SK-N-SH (cell line): ENCODE data around the gene TBC1D5. TPM values are rescaled to one million over a fixed set of nuclear protein-coding genes. Genes with fewer than 3 reads are reported as not detected.

ENCODE experiments used
- CTCF ChIA-PET: fragments of 300-600, 350-600 bp; formaldehyde crosslinking; extraction: SDS; loops from one replicate; lab custom pipeline; 2021; lab: Yijun Ruan, JAX
- POLR2A ChIA-PET: fragments of 350-600 bp; sonication (Branson Sonifier 250); formaldehyde crosslinking; extraction: SDS; loops from one replicate; lab custom pipeline; 2020; ENCODE audit warnings: antibody characterized with exemption, inconsistent platforms; lab: Yijun Ruan, JAX
- DNase-seq: peaks from one replicate; pipeline ENCODE4 v3.0.0; 2012
- H2AFZ ChIP-seq: fragments of 200-600 bp; sonication (generic); 2 replicates; pipeline ENCODE4 v1.8.1; 2016; ENCODE audit warnings: antibody characterized with exemption, mild to moderate bottlenecking, low read depth
- H3F3A ChIP-seq: fragments of 200-600 bp; sonication (generic); replicated peaks from 2 replicates; pipeline ENCODE3; 2016; ENCODE audit warnings: antibody characterized with exemption, mild to moderate bottlenecking; ENCODE audit not compliant: insufficient read depth
- H3K27ac ChIP-seq, 2 experiments: fragments of 200-500 bp in 1 of 2; fragments of 200-600 bp in 1 of 2; sonication (Bioruptor generic) in 1 of 2; sonication (generic), shearing (Covaris generic) in 1 of 2; 2 replicates each; pipeline versions ENCODE4 v1.5.1 to v1.6.1; 2014 to 2016; ENCODE audit warnings: low read depth in 2 of 2, inconsistent platforms in 1 of 2, low read length in 1 of 2, mild to moderate bottlenecking in 1 of 2, mixed read lengths in 1 of 2
- H3K27me3 ChIP-seq: fragments of 200-600 bp; sonication (generic), shearing (Covaris generic); 2 replicates; pipeline ENCODE4 v1.6.1; 2016; ENCODE audit warnings: mixed run types; ENCODE audit not compliant: insufficient read depth
- H3K36me3 ChIP-seq, 2 experiments: fragments of 200-500 bp in 1 of 2; fragments of 200-600 bp in 1 of 2; sonication (Bioruptor generic) in 1 of 2; sonication (generic) in 1 of 2; replicated peaks in 1 of 2; 2 replicates each; pipeline versions ENCODE3 to v1.5.1; 2014 to 2016; ENCODE audit warnings: low read length in 1 of 2, mild to moderate bottlenecking in 1 of 2; ENCODE audit not compliant: insufficient read depth in 2 of 2, control insufficient read depth in 1 of 2
- H3K4me1 ChIP-seq, 2 experiments: fragments of 200-500 bp in 1 of 2; fragments of 200-600 bp in 1 of 2; sonication (Bioruptor generic) in 1 of 2; sonication (generic), shearing (Covaris generic) in 1 of 2; 2 replicates each; pipeline versions ENCODE4 v1.5.1 to v1.6.1; 2014 to 2016; ENCODE audit warnings: low read depth in 1 of 2, low read length in 1 of 2, mixed run types in 1 of 2; ENCODE audit not compliant: insufficient read depth in 2 of 2, control insufficient read depth in 1 of 2
- H3K4me2 ChIP-seq: fragments of 200-600 bp; sonication (generic), shearing (Covaris generic); 2 replicates; pipeline ENCODE4 v1.6.1; 2017; ENCODE audit warnings: mixed run types
- H3K4me3 ChIP-seq, 2 experiments: fragments of 200-500 bp in 1 of 2; fragments of 200-600 bp in 1 of 2; sonication (Bioruptor generic) in 1 of 2; sonication (generic), shearing (Covaris generic) in 1 of 2; 2 replicates each; pipeline versions ENCODE4 v1.5.1 to v1.8.1; 2014 to 2016; ENCODE audit warnings: low read depth in 2 of 2, inconsistent platforms in 1 of 2, low read length in 1 of 2, mild to moderate bottlenecking in 1 of 2, mixed read lengths in 1 of 2, moderate library complexity in 1 of 2
- H3K79me2 ChIP-seq: fragments of 200-600 bp; sonication (generic); 2 replicates; pipeline ENCODE4 v1.8.1; 2017; ENCODE audit warnings: mild to moderate bottlenecking; ENCODE audit not compliant: insufficient read depth
- H3K9ac ChIP-seq: fragments of 200-600 bp; sonication (generic); 2 replicates; pipeline ENCODE4 v1.6.1; 2017; ENCODE audit warnings: mixed run types
- H3K9me2 ChIP-seq: fragments of 200-600 bp; sonication (generic); 2 replicates; pipeline ENCODE4 v1.6.1; 2017; ENCODE audit warnings: mixed run types
- H3K9me3 ChIP-seq: fragments of 200-600 bp; sonication (generic); 2 replicates; pipeline ENCODE4 v1.6.1; 2017; ENCODE audit warnings: mixed run types, mild to moderate bottlenecking, moderate library complexity
- H4K20me1 ChIP-seq: fragments of 200-600 bp; sonication (generic); 2 replicates; pipeline ENCODE4 v1.6.1; 2017; ENCODE audit warnings: mild to moderate bottlenecking, mixed run types; ENCODE audit not compliant: insufficient read depth
- CHD2 ChIP-seq: fragments of 150-350 bp; IDR thresholded peaks from 2 replicates; pipeline ENCODE4 v1.6.1; 2018; ENCODE audit warnings: low read length; ENCODE audit not compliant: partially characterized antibody
- ELF1 ChIP-seq: IDR thresholded peaks from 2 replicates; pipeline ENCODE4 v1.4.0; 2012
- FOXJ3 ChIP-seq: sonication (generic); formaldehyde crosslinking; IDR thresholded peaks from 2 replicates; pipeline ENCODE4 v1.5.1; 2020; ENCODE audit warnings: mild to moderate bottlenecking, missing genetic modification reagents
- FOXM1 ChIP-seq: IDR thresholded peaks from 2 replicates; pipeline ENCODE4 v1.4.0; 2012; ENCODE audit warnings: low read depth, mild to moderate bottlenecking
- GABPA ChIP-seq: IDR thresholded peaks from 2 replicates; pipeline ENCODE4 v1.4.0; 2012; ENCODE audit warnings: low read depth, mild to moderate bottlenecking
- IRF3 ChIP-seq: fragments of 150-350 bp; IDR thresholded peaks from 2 replicates; pipeline ENCODE4 v1.6.1; 2016; ENCODE audit warnings: mild to moderate bottlenecking, low read depth, low read length
- JUND ChIP-seq: IDR thresholded peaks from 2 replicates; pipeline ENCODE4 v1.4.0; 2012
- MAX ChIP-seq: IDR thresholded peaks from 2 replicates; pipeline ENCODE4 v1.4.0; 2012; ENCODE audit warnings: low read depth
- MEF2A ChIP-seq: IDR thresholded peaks from 2 replicates; pipeline ENCODE4 v1.4.0; 2012; ENCODE audit warnings: low read depth, borderline replicate concordance
- MXI1 ChIP-seq: IDR thresholded peaks from 2 replicates; pipeline ENCODE4 v1.6.1; 2012; ENCODE audit warnings: mild to moderate bottlenecking, low read depth, low read length, improper control_type of control experiment
- NFIC ChIP-seq: IDR thresholded peaks from 2 replicates; pipeline ENCODE4 v1.4.0; 2012; ENCODE audit warnings: borderline replicate concordance
- NRF1 ChIP-seq: IDR thresholded peaks from 2 replicates; pipeline ENCODE4 v1.6.1; 2012; ENCODE audit warnings: low read depth, mild to moderate bottlenecking, low read length
- POLR2AphosphoS5 ChIP-seq: IDR thresholded peaks from 2 replicates; pipeline ENCODE4 v1.6.1; 2012; ENCODE audit warnings: low read depth, low read length
- RCOR1 ChIP-seq: fragments of 150-350 bp; IDR thresholded peaks from 2 replicates; pipeline ENCODE4 v1.6.1; 2017; ENCODE audit warnings: antibody characterized with exemption, low read length
- RXRA ChIP-seq: IDR thresholded peaks from 2 replicates; pipeline ENCODE4 v1.4.0; 2012; ENCODE audit warnings: low read depth, mild to moderate bottlenecking, borderline replicate concordance
- SMC3 ChIP-seq: IDR thresholded peaks from 2 replicates; pipeline ENCODE4 v1.6.1; 2012; ENCODE audit warnings: low read depth, low read length, improper control_type of control experiment
- TEAD4 ChIP-seq: IDR thresholded peaks from 2 replicates; pipeline ENCODE4 v1.4.0; 2012; ENCODE audit warnings: mild to moderate bottlenecking, borderline replicate concordance; ENCODE audit not compliant: insufficient read depth
- USF1 ChIP-seq: IDR thresholded peaks from 2 replicates; pipeline ENCODE4 v1.4.0; 2012; ENCODE audit warnings: low read depth, borderline replicate concordance
- USF2 ChIP-seq: fragments of 150-350 bp; IDR thresholded peaks from 2 replicates; pipeline ENCODE4 v1.6.1; 2017; ENCODE audit warnings: antibody characterized with exemption, low read length, low read depth, borderline replicate concordance
- YY1 ChIP-seq: IDR thresholded peaks from 2 replicates; pipeline ENCODE4 v1.4.0; 2012; ENCODE audit warnings: low read depth, mild to moderate bottlenecking
- ZBTB33 ChIP-seq: IDR thresholded peaks from 2 replicates; pipeline ENCODE4 v1.4.0; 2012; ENCODE audit warnings: low read depth, borderline replicate concordance
- WGBS: methylation state at CpG from one replicate; pipeline ENCODE4 v1.1.6; 2017; ENCODE audit warnings: low lambda C conversion rate; 5-methylcytosine and 5-hydroxymethylcytosine counted together
- polyA plus RNA-seq, 3 experiments: library from polyadenylated mRNA; depleted of rRNA; stranded (reverse); fragments of >200 nt; gene quantifications; 2 replicates each; pipeline ENCODE4 v1.2.3, GENCODE V29; 2012

The TBC1D5 gene
- polyA plus RNA-seq, 1 of the 3 experiments (the other 2 are of a cell fraction) = 19.5 TPM

GRCh38 chr3:17232442-17232841 lies 510.0 kb downstream of the TBC1D5 start (continued):
- no peak for TF ChIP-seq GABPA
- no peak for TF ChIP-seq JUND
- no peak for TF ChIP-seq YY1

GRCh38 chr3:17231537-17232261 lies 510.7 kb downstream of the TBC1D5 start:
- WGBS = 85% methylated on average over 3 of the region's 3 CpGs
- no peaks in the 10 kb centered on the region for H3K36me3 ChIP-seq
- no peaks in the 10 kb centered on the region for H4K20me1 ChIP-seq
- no peak overlapping the region for H3K4me2 ChIP-seq
- TF ChIP-seq MEF2A (no peak), CHD2 (no peak)
- TF ChIP-seq, all 33 proteins: peak for 0
- CTCF ChIA-PET = interaction anchor here (0.6 to 3.4 kb wide), 8 partner anchors 9 to 630 kb away, joined by 3 to 36 read pairs (median 3); partner anchors contain the start of genes DAZL and PLCL2
- no peaks in the 10 kb centered on the region for H3K9me2 ChIP-seq
- POLR2A ChIA-PET = no interaction called here
- no peak overlapping the region for H3K9ac ChIP-seq
- no peak overlapping the region for H3K27ac ChIP-seq
- DNase-seq = no peak
- H3K79me2 ChIP-seq = no peaks in the 10 kb centered on the region
- H3K4me1 ChIP-seq = no peaks in the 10 kb centered on the region
- H3F3A ChIP-seq = no peaks in the 10 kb centered on the region
- H3K4me3 ChIP-seq = no peak overlapping the region
- H3K9me3 ChIP-seq = no peaks in the 10 kb centered on the region
- no peaks in the 10 kb centered on the region for H3K27me3 ChIP-seq
- H2AFZ ChIP-seq = no peak overlapping the region

GRCh38 chr3:17227472-17227871 lies 515.0 kb downstream of the TBC1D5 start:
- POLR2A ChIA-PET = interaction anchor here (0.7 kb wide), 1 partner anchor 231 kb away, joined by 3 read pairs; no protein-coding TSS in a partner anchor

More at GRCh38 chr3:17227472-17227871, 515.0 kb downstream of the TBC1D5 start:
- Histone ChIP-seq H3K9me2 (no peaks in the 10 kb centered on the region), H2AFZ (no peak overlapping the region), H3K4me3 (no peak overlapping the region), H3K36me3 (peaks cover 0 to 3% of the 10 kb centered on the region in 2 experiments), H3K4me2 (no peak overlapping the region), H4K20me1 (no peaks in the 10 kb centered on the region), H3K9me3 (no peaks in the 10 kb centered on the region), H3K4me1 (no peaks in the 10 kb centered on the region), H3F3A (no peaks in the 10 kb centered on the region), H3K27ac (no peak overlapping the region), H3K27me3 (no peaks in the 10 kb centered on the region), H3K79me2 (no peaks in the 10 kb centered on the region), H3K9ac (no peak overlapping the region)
- DNase-seq = no peak
- WGBS = 86% methylated on average over 2 of the region's 2 CpGs
- TF ChIP-seq FOXJ3 (CRISPR knock-in tag) (no peak), RCOR1 (no peak), MAX (no peak), POLR2AphosphoS5 (no peak), TEAD4 (no peak), SMC3 (no peak), NRF1 (no peak), NFIC (no peak), MXI1 (no peak), USF2 (no peak), IRF3 (no peak), FOXM1 (no peak), ELF1 (no peak), MEF2A (no peak), GABPA (no peak), JUND (no peak), USF1 (no peak), RXRA (no peak), ZBTB33 (no peak)
- CTCF ChIA-PET = interaction anchor here (0.6 to 2.0 kb wide), 3 partner anchors 9 to 626 kb away, joined by 3 to 7 read pairs (median 4); no protein-coding TSS in a partner anchor
